Measurements from ENCODE around the gene FAM184A. TPM values are rescaled to one million over a fixed set of nuclear protein-coding genes. Genes with fewer than 3 reads are reported as not detected.

The FAM184A gene
- total and polyA plus RNA-seq, 2 of the 8 experiments (the other 6 are each of a cell fraction or from before 2014, with no cell fraction given): 6.3 to 11.3 TPM

- TF ChIP-seq POLR2AphosphoS5 (IDR thresholded peaks at IDR 0.05; ENCODE audit: low read depth, low read length) (no peak; the same call in 1 of the 2 replicates), SRF (IDR thresholded peaks at IDR 0.05; ENCODE audit: low read depth, low read length) (no peak), BCL11A (IDR thresholded peaks at IDR 0.05; ENCODE audit: low read depth in 2 of 2, low read length in 2 of 2) (no peak), GTF2F1 (IDR thresholded peaks at IDR 0.05; ENCODE audit: borderline replicate concordance, low read depth, low read length) (no peak), ASH2L (IDR thresholded peaks at IDR 0.05; ENCODE audit: low read length) (no peak), SP4 (IDR thresholded peaks at IDR 0.05; ENCODE audit: low read length) (no peak), JUND (IDR thresholded peaks at IDR 0.05; ENCODE audit: low read length) (no peak), TEAD4 (IDR thresholded peaks at IDR 0.05; ENCODE audit: low read depth, low read length) (no peak), RFX5 (IDR thresholded peaks at IDR 0.05; ENCODE audit: borderline replicate concordance, low read depth, low read length) (no peak)
- TF ChIP-seq, protein P1, sequence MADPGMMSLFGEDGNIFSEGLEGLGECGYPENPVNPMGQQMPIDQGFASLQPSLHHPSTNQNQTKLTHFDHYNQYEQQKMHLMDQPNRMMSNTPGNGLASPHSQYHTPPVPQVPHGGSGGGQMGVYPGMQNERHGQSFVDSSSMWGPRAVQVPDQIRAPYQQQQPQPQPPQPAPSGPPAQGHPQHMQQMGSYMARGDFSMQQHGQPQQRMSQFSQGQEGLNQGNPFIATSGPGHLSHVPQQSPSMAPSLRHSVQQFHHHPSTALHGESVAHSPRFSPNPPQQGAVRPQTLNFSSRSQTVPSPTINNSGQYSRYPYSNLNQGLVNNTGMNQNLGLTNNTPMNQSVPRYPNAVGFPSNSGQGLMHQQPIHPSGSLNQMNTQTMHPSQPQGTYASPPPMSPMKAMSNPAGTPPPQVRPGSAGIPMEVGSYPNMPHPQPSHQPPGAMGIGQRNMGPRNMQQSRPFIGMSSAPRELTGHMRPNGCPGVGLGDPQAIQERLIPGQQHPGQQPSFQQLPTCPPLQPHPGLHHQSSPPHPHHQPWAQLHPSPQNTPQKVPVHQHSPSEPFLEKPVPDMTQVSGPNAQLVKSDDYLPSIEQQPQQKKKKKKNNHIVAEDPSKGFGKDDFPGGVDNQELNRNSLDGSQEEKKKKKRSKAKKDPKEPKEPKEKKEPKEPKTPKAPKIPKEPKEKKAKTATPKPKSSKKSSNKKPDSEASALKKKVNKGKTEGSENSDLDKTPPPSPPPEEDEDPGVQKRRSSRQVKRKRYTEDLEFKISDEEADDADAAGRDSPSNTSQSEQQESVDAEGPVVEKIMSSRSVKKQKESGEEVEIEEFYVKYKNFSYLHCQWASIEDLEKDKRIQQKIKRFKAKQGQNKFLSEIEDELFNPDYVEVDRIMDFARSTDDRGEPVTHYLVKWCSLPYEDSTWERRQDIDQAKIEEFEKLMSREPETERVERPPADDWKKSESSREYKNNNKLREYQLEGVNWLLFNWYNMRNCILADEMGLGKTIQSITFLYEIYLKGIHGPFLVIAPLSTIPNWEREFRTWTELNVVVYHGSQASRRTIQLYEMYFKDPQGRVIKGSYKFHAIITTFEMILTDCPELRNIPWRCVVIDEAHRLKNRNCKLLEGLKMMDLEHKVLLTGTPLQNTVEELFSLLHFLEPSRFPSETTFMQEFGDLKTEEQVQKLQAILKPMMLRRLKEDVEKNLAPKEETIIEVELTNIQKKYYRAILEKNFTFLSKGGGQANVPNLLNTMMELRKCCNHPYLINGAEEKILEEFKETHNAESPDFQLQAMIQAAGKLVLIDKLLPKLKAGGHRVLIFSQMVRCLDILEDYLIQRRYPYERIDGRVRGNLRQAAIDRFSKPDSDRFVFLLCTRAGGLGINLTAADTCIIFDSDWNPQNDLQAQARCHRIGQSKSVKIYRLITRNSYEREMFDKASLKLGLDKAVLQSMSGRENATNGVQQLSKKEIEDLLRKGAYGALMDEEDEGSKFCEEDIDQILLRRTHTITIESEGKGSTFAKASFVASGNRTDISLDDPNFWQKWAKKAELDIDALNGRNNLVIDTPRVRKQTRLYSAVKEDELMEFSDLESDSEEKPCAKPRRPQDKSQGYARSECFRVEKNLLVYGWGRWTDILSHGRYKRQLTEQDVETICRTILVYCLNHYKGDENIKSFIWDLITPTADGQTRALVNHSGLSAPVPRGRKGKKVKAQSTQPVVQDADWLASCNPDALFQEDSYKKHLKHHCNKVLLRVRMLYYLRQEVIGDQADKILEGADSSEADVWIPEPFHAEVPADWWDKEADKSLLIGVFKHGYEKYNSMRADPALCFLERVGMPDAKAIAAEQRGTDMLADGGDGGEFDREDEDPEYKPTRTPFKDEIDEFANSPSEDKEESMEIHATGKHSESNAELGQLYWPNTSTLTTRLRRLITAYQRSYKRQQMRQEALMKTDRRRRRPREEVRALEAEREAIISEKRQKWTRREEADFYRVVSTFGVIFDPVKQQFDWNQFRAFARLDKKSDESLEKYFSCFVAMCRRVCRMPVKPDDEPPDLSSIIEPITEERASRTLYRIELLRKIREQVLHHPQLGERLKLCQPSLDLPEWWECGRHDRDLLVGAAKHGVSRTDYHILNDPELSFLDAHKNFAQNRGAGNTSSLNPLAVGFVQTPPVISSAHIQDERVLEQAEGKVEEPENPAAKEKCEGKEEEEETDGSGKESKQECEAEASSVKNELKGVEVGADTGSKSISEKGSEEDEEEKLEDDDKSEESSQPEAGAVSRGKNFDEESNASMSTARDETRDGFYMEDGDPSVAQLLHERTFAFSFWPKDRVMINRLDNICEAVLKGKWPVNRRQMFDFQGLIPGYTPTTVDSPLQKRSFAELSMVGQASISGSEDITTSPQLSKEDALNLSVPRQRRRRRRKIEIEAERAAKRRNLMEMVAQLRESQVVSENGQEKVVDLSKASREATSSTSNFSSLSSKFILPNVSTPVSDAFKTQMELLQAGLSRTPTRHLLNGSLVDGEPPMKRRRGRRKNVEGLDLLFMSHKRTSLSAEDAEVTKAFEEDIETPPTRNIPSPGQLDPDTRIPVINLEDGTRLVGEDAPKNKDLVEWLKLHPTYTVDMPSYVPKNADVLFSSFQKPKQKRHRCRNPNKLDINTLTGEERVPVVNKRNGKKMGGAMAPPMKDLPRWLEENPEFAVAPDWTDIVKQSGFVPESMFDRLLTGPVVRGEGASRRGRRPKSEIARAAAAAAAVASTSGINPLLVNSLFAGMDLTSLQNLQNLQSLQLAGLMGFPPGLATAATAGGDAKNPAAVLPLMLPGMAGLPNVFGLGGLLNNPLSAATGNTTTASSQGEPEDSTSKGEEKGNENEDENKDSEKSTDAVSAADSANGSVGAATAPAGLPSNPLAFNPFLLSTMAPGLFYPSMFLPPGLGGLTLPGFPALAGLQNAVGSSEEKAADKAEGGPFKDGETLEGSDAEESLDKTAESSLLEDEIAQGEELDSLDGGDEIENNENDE (IDR thresholded peaks at IDR 0.05; ENCODE audit: insufficient replicate concordance, low read length): no peak
These were observed at the start of gene FAM184A (continued) for GRCh38 chr6:119078376-119079282.
